ENCODE data around the gene VAT1.

Gene VAT1

GRCh38 chr17:42967925-42968324 lies 54.3 kb downstream of the VAT1 start:
- DNase-seq = no peak

All from kidney glomerular epithelial cell (primary cell).